Hepatocyte (in vitro differentiated cells): ENCODE data around the gene BCLAF1. TPM values are rescaled to one million over a fixed set of nuclear protein-coding genes. Genes with fewer than 3 reads are reported as not detected.
A peak's percentile ranks its signal among the peaks of the same experiment; 100 is the strongest.

Experiments
- DNase-seq: peaks from one replicate; pipeline ENCODE4 v3.0.0-alpha.2; 2016; ENCODE audit warnings: low spot score
- H2AFZ ChIP-seq: fragments of 200-600 bp; sonication (generic); 2 replicates; pipeline ENCODE4 v1.6.0; 2016; ENCODE audit warnings: antibody characterized with exemption, mild to moderate bottlenecking
- H3K27ac ChIP-seq: fragments of 200-600 bp; sonication (generic); 2 replicates; pipeline ENCODE4 v1.5.1; 2016; ENCODE audit warnings: mild to moderate bottlenecking
- H3K27me3 ChIP-seq: fragments of 200-600 bp; sonication (generic); 2 replicates; pipeline ENCODE4 v1.6.1; 2016
- H3K36me3 ChIP-seq: fragments of 200-600 bp; sonication (generic); replicated peaks from 2 replicates; pipeline ENCODE4 v1.5.1; 2016; ENCODE audit warnings: low read depth; ENCODE audit not compliant: insufficient read depth
- H3K4me1 ChIP-seq: fragments of 200-600 bp; sonication (generic); 2 replicates; pipeline ENCODE4 v1.5.1; 2016; ENCODE audit warnings: mild to moderate bottlenecking, moderate library complexity; ENCODE audit not compliant: insufficient read depth
- H3K4me2 ChIP-seq: fragments of 200-600 bp; sonication (generic); 2 replicates; pipeline ENCODE4 v1.6.0; 2016
- H3K4me3 ChIP-seq: fragments of 200-600 bp; sonication (generic); 2 replicates; pipeline ENCODE4 v1.5.1; 2016; ENCODE audit warnings: mild to moderate bottlenecking
- H3K79me2 ChIP-seq: fragments of 200-600 bp; sonication (generic); 2 replicates; pipeline ENCODE4 v1.6.0; 2017; ENCODE audit warnings: mild to moderate bottlenecking
- H3K9me2 ChIP-seq: fragments of 200-600 bp; sonication (generic); replicated peaks from 2 replicates; pipeline ENCODE4 v1.6.0; 2017; ENCODE audit warnings: mild to moderate bottlenecking; ENCODE audit not compliant: insufficient read depth
- H3K9me3 ChIP-seq: fragments of 200-600 bp; sonication (generic); 2 replicates; pipeline ENCODE4 v1.5.1; 2016; ENCODE audit warnings: low read depth, mild to moderate bottlenecking
- H4K20me1 ChIP-seq: fragments of 200-600 bp; sonication (generic); 2 replicates; pipeline ENCODE4 v1.6.0; 2016; ENCODE audit warnings: mild to moderate bottlenecking; ENCODE audit not compliant: insufficient read depth, poor library complexity, severe bottlenecking
- EZH2 ChIP-seq: fragments of 200-600 bp; sonication (generic); IDR thresholded peaks from 2 replicates; pipeline ENCODE4 v1.6.1; 2016; ENCODE audit warnings: antibody characterized with exemption, mild to moderate bottlenecking, borderline replicate concordance
- EZH2phosphoT487 ChIP-seq: fragments of 200-600 bp; sonication (generic); IDR thresholded peaks from one replicate; pipeline ENCODE4 v1.6.1; 2018; ENCODE audit warnings: antibody characterized with exemption, mild to moderate bottlenecking, low read depth, moderate library complexity; ENCODE audit not compliant: unreplicated experiment, severe bottlenecking
- WGBS: methylation state at CpG from one replicate; pipeline ENCODE4 v1.1.6; 2016; ENCODE audit warnings: low lambda C conversion rate; ENCODE audit errors: missing lambda C conversion rate; 5-methylcytosine and 5-hydroxymethylcytosine counted together
- polyA plus RNA-seq: library from polyadenylated mRNA; unstranded; fragments of >200 nt; fragmentation: Nextera tagmentation; extraction: Ambion mirVana; gene quantifications from 2 replicates; pipeline ENCODE4 v1.2.1, GENCODE V29; 2016
- total RNA-seq: library from RNA; depleted of rRNA; stranded (reverse); fragments of >200 nt; gene quantifications from 2 replicates; pipeline ENCODE4 v1.2.3, GENCODE V29; 2014
- TF ChIP-seq, protein P1 (sequence below): fragments of 200-600 bp; sonication (generic); IDR thresholded peaks from 2 replicates; pipeline ENCODE4 v1.5.1; 2016; ENCODE audit warnings: antibody characterized with exemption, mild to moderate bottlenecking; ENCODE audit not compliant: poor library complexity

Gene BCLAF1
- total and polyA plus RNA-seq, 2 experiments from 2014 or later, result 58.2 to 154 TPM

DNA sequence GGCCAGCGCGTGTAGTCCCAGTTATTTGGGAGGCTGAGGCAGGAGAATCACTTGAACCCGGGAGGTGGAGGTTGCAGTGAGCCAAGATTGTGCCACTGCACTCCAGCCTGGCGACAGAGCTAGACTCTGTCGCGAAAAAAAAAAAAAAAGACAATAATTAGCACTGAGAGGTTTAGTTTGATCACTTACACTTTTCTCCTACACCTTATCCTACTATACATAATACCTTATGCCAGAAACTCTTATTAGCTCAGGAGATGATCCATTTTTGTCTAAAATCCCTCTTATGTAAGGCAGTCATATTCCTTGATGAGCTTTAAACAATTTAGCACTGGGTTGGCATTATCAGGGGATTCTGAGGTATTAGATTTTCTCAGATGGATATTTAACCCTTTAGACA lies 35.9 kb downstream of the BCLAF1 start:
- 91% methylated on average over 6 of the region's 6 CpGs for WGBS
- H3K79me2 ChIP-seq, result no peaks in the 10 kb centered on the region
- H4K20me1 ChIP-seq, result peaks cover 5% of the 10 kb centered on the region
- no peak overlapping the region for H3K4me3 ChIP-seq
- no peak for DNase-seq
- H3K27ac ChIP-seq, result no peak overlapping the region
- no peaks in the 10 kb centered on the region for H3K9me2 ChIP-seq
- H3K4me2 ChIP-seq, result no peak overlapping the region
- H3K36me3 ChIP-seq, result no peaks in the 10 kb centered on the region
- no peak overlapping the region for H2AFZ ChIP-seq
- H3K4me1 ChIP-seq, result no peaks in the 10 kb centered on the region
- H3K27me3 ChIP-seq, result no peaks in the 10 kb centered on the region
- TF ChIP-seq, protein P1, sequence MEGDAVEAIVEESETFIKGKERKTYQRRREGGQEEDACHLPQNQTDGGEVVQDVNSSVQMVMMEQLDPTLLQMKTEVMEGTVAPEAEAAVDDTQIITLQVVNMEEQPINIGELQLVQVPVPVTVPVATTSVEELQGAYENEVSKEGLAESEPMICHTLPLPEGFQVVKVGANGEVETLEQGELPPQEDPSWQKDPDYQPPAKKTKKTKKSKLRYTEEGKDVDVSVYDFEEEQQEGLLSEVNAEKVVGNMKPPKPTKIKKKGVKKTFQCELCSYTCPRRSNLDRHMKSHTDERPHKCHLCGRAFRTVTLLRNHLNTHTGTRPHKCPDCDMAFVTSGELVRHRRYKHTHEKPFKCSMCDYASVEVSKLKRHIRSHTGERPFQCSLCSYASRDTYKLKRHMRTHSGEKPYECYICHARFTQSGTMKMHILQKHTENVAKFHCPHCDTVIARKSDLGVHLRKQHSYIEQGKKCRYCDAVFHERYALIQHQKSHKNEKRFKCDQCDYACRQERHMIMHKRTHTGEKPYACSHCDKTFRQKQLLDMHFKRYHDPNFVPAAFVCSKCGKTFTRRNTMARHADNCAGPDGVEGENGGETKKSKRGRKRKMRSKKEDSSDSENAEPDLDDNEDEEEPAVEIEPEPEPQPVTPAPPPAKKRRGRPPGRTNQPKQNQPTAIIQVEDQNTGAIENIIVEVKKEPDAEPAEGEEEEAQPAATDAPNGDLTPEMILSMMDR, result no peak
- no peak for TF ChIP-seq EZH2phosphoT487
- no peak for TF ChIP-seq EZH2
- no peaks in the 10 kb centered on the region for H3K9me3 ChIP-seq

DNA sequence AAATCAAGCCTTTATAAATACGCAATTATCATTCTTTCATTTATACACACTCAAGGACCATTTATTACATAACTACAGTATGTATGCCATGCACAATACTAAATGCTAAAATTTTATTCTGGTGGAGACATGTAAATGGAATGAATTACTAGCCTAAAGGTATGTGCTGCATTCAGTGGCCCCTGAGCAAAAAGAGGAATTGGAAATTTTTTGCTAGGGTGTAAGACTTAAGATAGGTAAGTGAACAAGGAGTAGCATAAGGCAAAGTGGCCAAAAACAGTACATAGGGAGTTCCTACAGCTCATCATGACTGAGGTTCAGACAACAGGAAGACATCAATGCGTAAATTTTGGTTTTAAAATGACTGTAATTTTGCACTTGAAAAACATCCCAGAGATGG lies 37.2 kb downstream of the BCLAF1 start:
- Histone ChIP-seq H3K79me2 (no peaks in the 10 kb centered on the region), H3K4me1 (no peaks in the 10 kb centered on the region), H3K4me2 (no peak overlapping the region), H3K4me3 (no peak overlapping the region), H4K20me1 (no peaks in the 10 kb centered on the region), H2AFZ (no peak overlapping the region), H3K9me2 (no peaks in the 10 kb centered on the region), H3K9me3 (no peaks in the 10 kb centered on the region), H3K36me3 (no peaks in the 10 kb centered on the region), H3K27me3 (no peaks in the 10 kb centered on the region), H3K27ac (no peak overlapping the region)
- 97% methylated on average over 2 of the region's 2 CpGs for WGBS
- no peak for DNase-seq
- TF ChIP-seq EZH2phosphoT487, result no peak
- no peak for TF ChIP-seq EZH2
- TF ChIP-seq, protein P1, result no peak

DNA sequence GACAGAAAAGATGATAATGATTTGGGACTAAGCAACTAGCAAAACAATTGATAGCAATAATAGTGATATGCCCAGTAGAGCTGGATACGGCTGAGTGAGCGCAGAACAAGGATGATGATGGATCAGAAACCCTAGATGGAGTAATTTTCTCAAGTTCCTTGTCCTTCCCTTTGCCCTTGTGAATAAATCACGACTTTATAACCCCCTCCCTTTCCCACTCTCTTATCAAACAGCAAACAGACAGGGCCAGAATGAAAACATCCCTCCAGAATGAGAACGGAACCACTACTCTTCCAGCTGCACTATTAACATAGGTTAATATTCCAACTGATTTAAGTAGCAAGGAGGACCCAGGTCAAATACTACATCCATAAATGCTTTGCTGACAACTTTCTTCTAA lies 38.3 kb downstream of the BCLAF1 start:
- TF ChIP-seq EZH2 (no peak), EZH2phosphoT487 (no peak)
- TF ChIP-seq, protein P1, result no peak
- no peaks in the 10 kb centered on the region for H3K9me2 ChIP-seq
- no peak for DNase-seq
- no peaks in the 10 kb centered on the region for H3K79me2 ChIP-seq
- no peaks in the 10 kb centered on the region for H3K4me1 ChIP-seq
- no peaks in the 10 kb centered on the region for H4K20me1 ChIP-seq
- WGBS, result 44% methylated on average over 4 of the region's 4 CpGs
- H2AFZ ChIP-seq, result no peak overlapping the region
- H3K4me2 ChIP-seq, result peak overlapping the region; percentile 78
- H3K27me3 ChIP-seq, result no peaks in the 10 kb centered on the region
- H3K27ac ChIP-seq, result no peak overlapping the region
- H3K4me3 ChIP-seq, result no peak overlapping the region
- H3K36me3 ChIP-seq, result no peaks in the 10 kb centered on the region
- no peaks in the 10 kb centered on the region for H3K9me3 ChIP-seq

DNA sequence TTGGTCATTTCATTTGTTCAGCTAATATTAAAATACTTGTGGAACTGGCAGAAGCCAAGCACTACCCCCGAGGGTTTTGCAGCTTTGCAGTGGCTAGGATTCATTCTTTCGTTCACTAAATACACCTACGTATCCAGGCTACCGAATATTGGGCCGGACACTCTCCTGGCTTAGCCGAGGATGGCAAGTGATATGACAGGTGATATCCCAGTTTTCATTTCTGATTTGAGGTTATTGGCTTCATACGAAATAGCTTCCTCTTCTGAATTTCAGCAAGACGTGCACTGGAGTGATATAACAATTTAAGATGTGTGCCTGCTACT lies 39.0 kb downstream of the BCLAF1 start:
- WGBS, result 5% methylated on average over 8 of the region's 8 CpGs
- no peaks in the 10 kb centered on the region for H3K79me2 ChIP-seq
- H4K20me1 ChIP-seq, result no peaks in the 10 kb centered on the region
- H3K36me3 ChIP-seq, result no peaks in the 10 kb centered on the region
- H3K4me2 ChIP-seq, result peak overlapping the region; percentile 78
- H3K27me3 ChIP-seq, result no peaks in the 10 kb centered on the region
- no peaks in the 10 kb centered on the region for H3K9me3 ChIP-seq
- peak overlapping the region; percentile 20 for H3K4me3 ChIP-seq
- TF ChIP-seq, protein P1, result no peak
- TF ChIP-seq EZH2, result no peak
- TF ChIP-seq EZH2phosphoT487, result no peak
- H3K27ac ChIP-seq, result peak overlapping the region; percentile 20
- no peak for DNase-seq
- no peaks in the 10 kb centered on the region for H3K4me1 ChIP-seq
- no peaks in the 10 kb centered on the region for H3K9me2 ChIP-seq
- peak overlapping the region; percentile 5 for H2AFZ ChIP-seq
